CD4-positive, alpha-beta T cell treated with Interleukin-15 for 4 hours (primary cell): ENCODE results near the gene SLC16A4.
A peak's percentile ranks its signal among the peaks of the same experiment; 100 is the strongest.
"Not testable (repeated sequence)": the region's sequence is repeated elsewhere in the genome, so short reads cannot be mapped to it uniquely, and the experiment has no call there.

Source experiments
- DNase-seq: peaks from one replicate; pipeline ENCODE4 v3.0.0-alpha.2; 2020; ENCODE audit warnings: low spot score

The SLC16A4 gene

GRCh38 chr1:110408488-110408887, 17.7 kb upstream of the SLC16A4 start:
- DNase-seq = no peak

DNA sequence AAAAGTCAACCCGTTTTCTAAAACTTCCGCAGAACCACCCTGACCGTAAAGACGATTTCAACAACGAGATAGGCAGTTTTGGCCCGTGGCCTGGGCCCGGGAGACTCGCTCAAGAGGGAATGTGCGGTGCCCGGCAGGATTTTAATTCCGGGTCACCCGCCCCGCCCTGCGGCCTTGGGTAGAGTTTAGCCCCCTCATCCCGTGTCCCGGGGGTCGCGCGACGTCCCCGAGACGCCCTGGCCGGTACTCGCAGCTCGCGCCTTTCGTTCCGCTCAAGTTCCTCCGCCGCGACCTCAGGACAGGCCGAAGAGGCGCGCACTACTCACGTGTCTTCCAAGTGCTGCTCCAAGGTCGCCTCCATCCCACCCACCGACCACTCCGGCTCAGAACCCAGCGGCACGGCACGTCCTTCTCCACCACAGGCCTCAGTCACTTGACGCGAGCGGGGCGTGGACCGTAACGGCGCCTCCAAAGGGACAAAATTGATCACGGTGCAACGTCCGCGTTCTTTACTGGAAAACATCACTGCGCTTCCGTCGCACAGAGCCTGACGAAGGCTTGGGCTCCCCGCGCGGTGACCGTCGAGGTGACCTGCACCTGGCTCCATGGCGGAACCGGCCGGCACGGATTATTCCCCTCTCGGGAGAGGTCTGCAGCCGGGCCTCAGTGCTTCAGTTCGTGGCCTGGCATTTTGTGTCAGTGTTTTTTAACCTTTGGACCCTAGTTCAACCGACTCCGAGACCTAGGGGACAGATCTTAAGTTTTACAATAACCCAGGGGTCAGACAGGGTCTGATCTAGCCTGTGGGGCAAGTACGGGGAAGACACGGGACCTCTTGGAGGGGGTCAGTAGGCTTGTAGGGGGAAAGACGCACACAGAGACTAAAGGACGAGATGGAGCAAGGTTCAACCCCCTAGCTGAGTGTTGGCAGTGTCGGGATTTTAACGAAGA, 16.7 kb upstream of the SLC16A4 start, which contains the start of gene LAMTOR5:
LAMTOR5 (minus strand) TSS at position 435 of the 951 bp plus-strand sequence; CDS start at position 361, 74 bp downstream.
- peak; percentile 93 for DNase-seq

- not testable (repeated sequence) for DNase-seq
These were observed 15.6 kb upstream of the SLC16A4 start for GRCh38 chr1:110406407-110406806.

DNA sequence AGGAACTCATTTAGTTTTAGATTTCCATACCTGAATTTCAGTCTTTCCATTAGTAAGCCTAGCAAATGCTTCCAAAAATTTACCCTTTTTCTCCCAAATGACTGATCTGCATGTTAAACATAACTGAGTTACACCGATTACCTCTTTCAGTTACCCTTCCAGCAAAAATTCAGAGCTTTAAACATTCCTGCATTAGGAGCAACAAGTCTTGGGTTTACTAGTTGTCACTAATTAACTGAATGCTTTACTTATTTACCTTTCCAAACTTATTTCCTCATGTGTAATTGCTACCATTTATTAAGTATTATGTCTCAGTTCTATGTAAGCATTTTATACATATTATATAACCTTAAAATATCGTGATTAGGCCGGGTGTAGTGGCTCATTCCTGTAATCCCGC, 13.6 kb upstream of the SLC16A4 start:
- DNase-seq = no peak

- no peak for DNase-seq
These were observed 13.0 kb upstream of the SLC16A4 start for GRCh38 chr1:110403805-110404204.

GRCh38 chr1:110396259-110396958, 5.6 kb upstream of the SLC16A4 start:
- DNase-seq = not testable (repeated sequence)

- DNase-seq = no peak
These were observed 3.6 kb upstream of the SLC16A4 start for GRCh38 chr1:110394493-110394820.

GRCh38 chr1:110393691-110394492, 3.1 kb upstream of the SLC16A4 start:
- DNase-seq = no peak

- no peak for DNase-seq
These were observed 2.5 kb upstream of the SLC16A4 start for GRCh38 chr1:110393286-110393685.

DNA sequence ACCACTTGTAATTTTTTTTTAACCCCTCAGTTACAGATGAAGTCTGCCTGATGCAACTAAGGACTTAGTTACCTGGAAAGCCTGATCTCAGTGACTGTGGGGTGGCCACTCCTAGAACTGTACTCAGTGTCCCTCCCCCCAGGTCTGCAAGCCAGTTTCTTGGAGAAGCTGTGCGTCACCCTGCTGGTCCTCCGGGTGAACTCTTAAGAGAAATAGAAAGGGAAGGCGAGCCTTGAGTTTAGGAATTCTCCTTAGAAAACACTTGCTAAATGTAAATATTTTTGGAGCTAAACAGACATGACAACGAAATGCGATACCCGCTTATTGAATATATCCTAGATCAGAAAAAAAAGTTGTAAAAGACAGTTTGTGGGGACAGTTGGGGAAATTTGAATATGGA, 730 bp downstream of the SLC16A4 start:
- DNase-seq = no peak

- no peak for DNase-seq
These were observed 3.6 kb downstream of the SLC16A4 start for GRCh38 chr1:110387048-110387754.

GRCh38 chr1:110385369-110385768, 5.5 kb downstream of the SLC16A4 start:
- no peak for DNase-seq

DNA sequence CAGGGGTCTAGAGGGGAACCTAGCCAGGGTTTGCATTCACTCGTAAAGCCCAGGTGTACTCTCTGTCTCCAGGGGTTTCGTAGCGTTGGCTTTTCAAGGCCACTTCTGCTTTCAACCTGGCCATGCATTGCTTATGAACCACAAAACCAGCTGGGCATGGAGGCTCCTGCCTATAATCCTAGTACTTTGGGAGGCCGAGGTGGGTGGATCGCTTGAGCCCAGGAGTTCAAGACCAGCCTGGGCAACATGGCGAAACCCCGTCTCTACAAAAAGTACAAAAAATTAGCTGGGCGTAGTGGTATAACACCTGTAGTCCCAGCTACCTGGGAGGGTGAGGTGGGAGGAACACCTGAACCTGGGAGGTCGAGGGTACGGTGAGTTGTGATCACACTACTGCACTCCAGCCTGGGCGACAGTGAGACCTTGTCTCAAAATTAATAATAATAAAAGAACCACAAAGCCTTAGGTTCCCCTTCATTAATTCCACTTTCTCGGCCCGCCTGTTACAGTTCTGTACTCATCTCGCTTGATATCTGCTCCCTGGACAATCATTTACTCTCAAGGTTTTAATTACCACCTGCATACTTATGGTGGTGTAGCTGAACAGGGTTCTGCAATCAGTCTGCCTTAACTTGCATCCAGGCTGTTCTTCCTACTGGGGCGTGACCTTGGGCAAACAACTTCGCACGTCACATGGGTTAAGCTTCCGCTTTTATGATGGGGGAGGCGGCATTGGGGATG, 6.1 kb downstream of the SLC16A4 start:
- no peak for DNase-seq

DNA sequence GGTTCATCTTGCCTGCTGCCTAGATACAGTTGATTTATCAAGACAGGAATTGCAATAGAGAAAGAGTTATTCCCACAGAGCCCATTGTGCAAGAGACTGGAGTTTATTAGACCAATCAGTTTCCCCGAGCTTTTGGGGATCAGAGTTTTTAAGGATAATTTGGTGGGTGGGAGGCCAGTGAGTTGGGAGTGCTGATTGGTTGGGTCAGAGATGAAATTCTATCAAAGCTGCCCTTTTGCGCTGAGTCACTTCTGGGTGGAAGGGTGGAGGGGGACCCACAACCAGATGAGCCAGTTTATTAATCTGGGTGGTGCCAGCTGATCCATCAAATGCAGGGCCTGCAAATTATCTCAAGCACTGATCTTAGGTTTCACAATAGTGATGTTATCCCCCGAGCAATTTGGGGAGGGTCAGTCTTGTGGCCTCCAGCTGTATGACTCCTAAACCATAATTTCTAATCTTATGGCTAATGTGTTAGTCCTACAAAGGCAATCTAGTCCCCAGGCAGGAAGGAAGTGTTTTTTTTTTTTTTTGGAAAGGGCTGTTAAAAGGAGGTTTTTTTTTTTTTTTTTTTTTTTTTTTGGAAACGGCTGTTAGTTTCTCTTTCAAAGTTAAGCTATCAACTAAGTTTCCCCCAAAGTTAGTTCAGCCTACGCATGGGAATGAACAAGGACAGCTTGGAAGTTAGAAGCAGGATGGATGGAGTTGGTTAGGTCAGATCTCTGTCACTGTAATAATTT, 7.4 kb downstream of the SLC16A4 start:
- DNase-seq = no peak

- DNase-seq = no peak
These were observed 10.0 kb downstream of the SLC16A4 start for GRCh38 chr1:110380672-110381283.

DNA sequence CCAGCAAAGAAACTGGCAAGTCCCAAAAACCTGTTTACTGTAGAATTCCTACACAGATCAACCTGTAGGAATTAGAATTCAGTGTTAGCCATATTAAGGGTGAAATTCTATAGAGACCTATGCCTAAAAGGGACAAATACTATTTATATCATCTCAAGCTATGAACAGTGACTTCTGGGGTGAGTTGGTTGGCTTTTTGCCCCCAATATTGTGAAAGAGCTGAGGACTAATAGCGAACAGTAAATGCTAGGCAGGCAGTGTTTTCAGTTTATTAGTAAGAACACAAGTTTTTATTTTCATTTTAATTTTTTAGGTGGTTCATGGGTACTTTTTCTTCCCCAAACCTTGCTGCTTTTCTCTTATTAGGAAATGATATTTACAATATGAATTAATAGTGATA, 15.3 kb downstream of the SLC16A4 start:
- no peak for DNase-seq

DNA sequence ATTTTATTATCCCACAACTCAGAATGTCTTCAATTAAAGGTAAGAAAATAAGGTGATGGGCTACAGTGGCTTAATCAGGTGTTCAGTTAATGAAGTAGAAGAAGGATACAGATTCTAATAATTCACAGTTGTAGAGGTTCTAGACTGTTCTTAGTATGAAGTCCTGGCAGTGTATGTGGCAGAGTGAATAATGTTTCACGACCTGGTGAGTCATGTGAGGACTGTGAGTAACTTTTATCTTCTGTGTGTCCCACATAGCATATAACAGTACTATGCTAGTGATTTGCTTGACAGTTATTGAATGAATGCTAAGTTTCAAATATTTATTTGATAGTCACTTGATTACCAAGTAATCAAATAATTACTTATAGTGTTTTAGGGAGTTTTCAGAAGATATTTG, 20.0 kb downstream of the SLC16A4 start:
- DNase-seq = peak; percentile 13

DNA sequence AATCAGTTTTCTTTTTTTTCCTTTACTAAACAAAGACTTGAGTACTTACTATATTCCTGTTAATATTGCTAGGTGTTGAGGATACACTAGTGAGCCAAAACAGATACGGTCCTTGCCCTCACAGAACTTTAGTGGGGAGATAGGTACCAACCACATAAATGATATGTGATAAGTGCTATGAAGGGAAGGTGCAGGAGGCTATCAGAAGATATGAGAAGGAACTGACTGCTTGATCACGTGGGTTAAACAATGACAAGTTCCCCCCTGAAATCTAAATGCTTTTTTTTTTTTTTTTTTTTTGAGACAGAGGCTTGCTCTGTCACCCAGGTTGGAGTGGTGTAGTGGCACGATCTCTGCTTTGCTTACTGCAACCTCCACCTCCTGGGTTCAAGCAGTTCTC, 26.6 kb downstream of the SLC16A4 start:
- no peak for DNase-seq

DNA sequence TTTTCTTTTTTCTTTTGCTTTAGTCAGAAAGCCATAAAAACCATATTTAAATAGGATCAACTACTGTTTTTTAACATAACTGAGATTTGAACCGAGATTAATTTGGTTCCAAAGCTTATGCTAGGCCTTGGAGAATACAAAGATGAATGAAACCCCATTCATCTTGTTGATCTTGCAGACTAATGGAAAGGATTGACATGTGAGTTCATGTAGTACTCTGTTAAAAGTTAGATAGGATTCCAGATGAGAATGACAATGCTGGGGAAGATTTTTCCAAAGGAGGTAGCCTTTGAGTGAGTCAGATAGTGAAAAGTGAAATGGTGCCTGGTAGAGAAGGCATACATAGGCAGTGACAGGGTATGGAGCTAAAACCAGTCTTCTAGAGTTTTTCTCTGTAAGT, 29.0 kb downstream of the SLC16A4 start:
- DNase-seq = no peak

- DNase-seq = no peak
These were observed 30.4 kb downstream of the SLC16A4 start for GRCh38 chr1:110360431-110360830.
